SK-N-SH (cell line): ENCODE results near the gene IFIT5. TPM values are rescaled to one million over a fixed set of nuclear protein-coding genes. Genes with fewer than 3 reads are reported as not detected.

Source experiments
- CTCF ChIA-PET: fragments of 300-600, 350-600 bp; formaldehyde crosslinking; extraction: SDS; loops from one replicate; lab custom pipeline; 2021; lab: Yijun Ruan, JAX
- POLR2A ChIA-PET: fragments of 350-600 bp; sonication (Branson Sonifier 250); formaldehyde crosslinking; extraction: SDS; loops from one replicate; lab custom pipeline; 2020; ENCODE audit warnings: antibody characterized with exemption, inconsistent platforms; lab: Yijun Ruan, JAX
- DNase-seq: peaks from one replicate; pipeline ENCODE4 v3.0.0; 2012
- H2AFZ ChIP-seq: fragments of 200-600 bp; sonication (generic); 2 replicates; pipeline ENCODE4 v1.8.1; 2016; ENCODE audit warnings: antibody characterized with exemption, mild to moderate bottlenecking, low read depth
- H3F3A ChIP-seq: fragments of 200-600 bp; sonication (generic); replicated peaks from 2 replicates; pipeline ENCODE3; 2016; ENCODE audit warnings: antibody characterized with exemption, mild to moderate bottlenecking; ENCODE audit not compliant: insufficient read depth
- H3K27ac ChIP-seq, 2 experiments: fragments of 200-500 bp in 1 of 2; fragments of 200-600 bp in 1 of 2; sonication (Bioruptor generic) in 1 of 2; sonication (generic), shearing (Covaris generic) in 1 of 2; 2 replicates each; pipeline versions ENCODE4 v1.5.1 to v1.6.1; 2014 to 2016; ENCODE audit warnings: low read depth in 2 of 2, inconsistent platforms in 1 of 2, low read length in 1 of 2, mild to moderate bottlenecking in 1 of 2, mixed read lengths in 1 of 2
- H3K27me3 ChIP-seq: fragments of 200-600 bp; sonication (generic), shearing (Covaris generic); 2 replicates; pipeline ENCODE4 v1.6.1; 2016; ENCODE audit warnings: mixed run types; ENCODE audit not compliant: insufficient read depth
- H3K36me3 ChIP-seq, 2 experiments: fragments of 200-500 bp in 1 of 2; fragments of 200-600 bp in 1 of 2; sonication (Bioruptor generic) in 1 of 2; sonication (generic) in 1 of 2; replicated peaks in 1 of 2; 2 replicates each; pipeline versions ENCODE3 to v1.5.1; 2014 to 2016; ENCODE audit warnings: low read length in 1 of 2, mild to moderate bottlenecking in 1 of 2; ENCODE audit not compliant: insufficient read depth in 2 of 2, control insufficient read depth in 1 of 2
- H3K4me1 ChIP-seq, 2 experiments: fragments of 200-500 bp in 1 of 2; fragments of 200-600 bp in 1 of 2; sonication (Bioruptor generic) in 1 of 2; sonication (generic), shearing (Covaris generic) in 1 of 2; 2 replicates each; pipeline versions ENCODE4 v1.5.1 to v1.6.1; 2014 to 2016; ENCODE audit warnings: low read depth in 1 of 2, low read length in 1 of 2, mixed run types in 1 of 2; ENCODE audit not compliant: insufficient read depth in 2 of 2, control insufficient read depth in 1 of 2
- H3K4me2 ChIP-seq: fragments of 200-600 bp; sonication (generic), shearing (Covaris generic); 2 replicates; pipeline ENCODE4 v1.6.1; 2017; ENCODE audit warnings: mixed run types
- H3K4me3 ChIP-seq, 2 experiments: fragments of 200-500 bp in 1 of 2; fragments of 200-600 bp in 1 of 2; sonication (Bioruptor generic) in 1 of 2; sonication (generic), shearing (Covaris generic) in 1 of 2; 2 replicates each; pipeline versions ENCODE4 v1.5.1 to v1.8.1; 2014 to 2016; ENCODE audit warnings: low read depth in 2 of 2, inconsistent platforms in 1 of 2, low read length in 1 of 2, mild to moderate bottlenecking in 1 of 2, mixed read lengths in 1 of 2, moderate library complexity in 1 of 2
- H3K79me2 ChIP-seq: fragments of 200-600 bp; sonication (generic); 2 replicates; pipeline ENCODE4 v1.8.1; 2017; ENCODE audit warnings: mild to moderate bottlenecking; ENCODE audit not compliant: insufficient read depth
- H3K9ac ChIP-seq: fragments of 200-600 bp; sonication (generic); 2 replicates; pipeline ENCODE4 v1.6.1; 2017; ENCODE audit warnings: mixed run types
- H3K9me2 ChIP-seq: fragments of 200-600 bp; sonication (generic); 2 replicates; pipeline ENCODE4 v1.6.1; 2017; ENCODE audit warnings: mixed run types
- H3K9me3 ChIP-seq: fragments of 200-600 bp; sonication (generic); 2 replicates; pipeline ENCODE4 v1.6.1; 2017; ENCODE audit warnings: mixed run types, mild to moderate bottlenecking, moderate library complexity
- H4K20me1 ChIP-seq: fragments of 200-600 bp; sonication (generic); 2 replicates; pipeline ENCODE4 v1.6.1; 2017; ENCODE audit warnings: mild to moderate bottlenecking, mixed run types; ENCODE audit not compliant: insufficient read depth
- ELF1 ChIP-seq: IDR thresholded peaks from 2 replicates; pipeline ENCODE4 v1.4.0; 2012
- FOSL2 ChIP-seq: IDR thresholded peaks from 2 replicates; pipeline ENCODE4 v1.4.0; 2012; ENCODE audit warnings: low read depth, mild to moderate bottlenecking, moderate library complexity, borderline replicate concordance
- FOXM1 ChIP-seq: IDR thresholded peaks from 2 replicates; pipeline ENCODE4 v1.4.0; 2012; ENCODE audit warnings: low read depth, mild to moderate bottlenecking
- GABPA ChIP-seq: IDR thresholded peaks from 2 replicates; pipeline ENCODE4 v1.4.0; 2012; ENCODE audit warnings: low read depth, mild to moderate bottlenecking
- GATA2 ChIP-seq: sonication (generic); formaldehyde crosslinking; IDR thresholded peaks from 2 replicates; pipeline ENCODE4 v1.5.0; 2020; ENCODE audit warnings: mild to moderate bottlenecking, missing genetic modification reagents
- NFIC ChIP-seq: IDR thresholded peaks from 2 replicates; pipeline ENCODE4 v1.4.0; 2012; ENCODE audit warnings: borderline replicate concordance
- NRF1 ChIP-seq: IDR thresholded peaks from 2 replicates; pipeline ENCODE4 v1.6.1; 2012; ENCODE audit warnings: low read depth, mild to moderate bottlenecking, low read length
- POLR2AphosphoS5 ChIP-seq: IDR thresholded peaks from 2 replicates; pipeline ENCODE4 v1.6.1; 2012; ENCODE audit warnings: low read depth, low read length
- RCOR1 ChIP-seq: fragments of 150-350 bp; IDR thresholded peaks from 2 replicates; pipeline ENCODE4 v1.6.1; 2017; ENCODE audit warnings: antibody characterized with exemption, low read length
- SIN3A ChIP-seq: IDR thresholded peaks from 2 replicates; pipeline ENCODE4 v1.6.1; 2012; ENCODE audit warnings: low read depth, mild to moderate bottlenecking, low read length, moderate library complexity, borderline replicate concordance
- SMC3 ChIP-seq: IDR thresholded peaks from 2 replicates; pipeline ENCODE4 v1.6.1; 2012; ENCODE audit warnings: low read depth, low read length, improper control_type of control experiment
- WGBS: methylation state at CpG from one replicate; pipeline ENCODE4 v1.1.6; 2017; ENCODE audit warnings: low lambda C conversion rate; 5-methylcytosine and 5-hydroxymethylcytosine counted together
- polyA plus RNA-seq, 3 experiments: library from polyadenylated mRNA; depleted of rRNA; stranded (reverse); fragments of >200 nt; gene quantifications; 2 replicates each; pipeline ENCODE4 v1.2.3, GENCODE V29; 2012
- TF ChIP-seq, protein P1 (sequence below): fragments of 150-350 bp; IDR thresholded peaks from 2 replicates; pipeline ENCODE4 v1.6.1; 2017; ENCODE audit warnings: antibody characterized with exemption, low read length, low read depth, borderline replicate concordance
- TF ChIP-seq, protein P2 (sequence below): IDR thresholded peaks from 2 replicates; pipeline ENCODE4 v1.4.0; 2012; ENCODE audit warnings: low read depth, borderline replicate concordance
- TF ChIP-seq, protein P3 (sequence below): IDR thresholded peaks from 2 replicates; pipeline ENCODE4; 2012
- TF ChIP-seq, protein P4 (sequence below): fragments of 200-600 bp; sonication (generic); IDR thresholded peaks from 2 replicates; pipeline ENCODE4 v1.6.1; 2017; ENCODE audit warnings: antibody characterized with exemption, mild to moderate bottlenecking, moderate library complexity

IFIT5 gene
- polyA plus RNA-seq, 1 of the 3 experiments (the other 2 are of a cell fraction), result 2.7 TPM

DNA sequence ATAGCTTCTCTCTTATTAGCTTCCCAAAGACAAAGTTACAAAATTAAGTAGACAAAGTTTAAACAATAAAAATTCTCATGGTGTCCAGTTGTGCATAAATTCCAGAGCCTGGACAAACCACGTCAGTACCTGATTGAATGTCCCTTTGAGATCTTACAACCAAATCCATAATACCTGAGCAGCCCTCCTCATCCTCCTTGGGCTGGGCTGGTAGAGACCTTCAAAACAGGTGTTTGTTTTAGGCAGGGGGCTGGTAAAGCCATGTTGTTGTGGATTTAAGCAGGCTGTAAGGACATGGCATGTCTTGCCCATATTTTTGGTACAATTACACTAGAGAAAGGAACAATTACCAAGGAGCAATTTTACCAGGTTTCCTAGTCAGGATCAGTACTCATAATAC is 2.1 kb downstream of the IFIT5 start:
- Histone ChIP-seq H2AFZ (no peak overlapping the region), H3K9me3 (no peaks in the 10 kb centered on the region), H3F3A (peaks cover 16% of the 10 kb centered on the region), H3K4me1 (peaks cover 6 to 10% of the 10 kb centered on the region in 2 experiments; a peak in 3 of 4 replicates), H3K9ac (no peak overlapping the region), H3K4me3 (no peak overlapping the region), H4K20me1 (no peaks in the 10 kb centered on the region), H3K27me3 (no peaks in the 10 kb centered on the region), H3K4me2 (no peak overlapping the region), H3K79me2 (peaks cover 17% of the 10 kb centered on the region), H3K9me2 (no peaks in the 10 kb centered on the region), H3K27ac (no peak overlapping the region), H3K36me3 (peaks cover 12 to 22% of the 10 kb centered on the region in 2 experiments)
- 93% methylated on average over 1 of the region's 1 CpG for WGBS
- no peak for DNase-seq
- CTCF ChIA-PET, result interaction anchor here (1.7 kb wide), 1 partner anchor 140 kb away, joined by 6 read pairs; no protein-coding TSS in a partner anchor
- no peak for TF ChIP-seq GATA2 (CRISPR knock-in tag)
- TF ChIP-seq, protein P1, sequence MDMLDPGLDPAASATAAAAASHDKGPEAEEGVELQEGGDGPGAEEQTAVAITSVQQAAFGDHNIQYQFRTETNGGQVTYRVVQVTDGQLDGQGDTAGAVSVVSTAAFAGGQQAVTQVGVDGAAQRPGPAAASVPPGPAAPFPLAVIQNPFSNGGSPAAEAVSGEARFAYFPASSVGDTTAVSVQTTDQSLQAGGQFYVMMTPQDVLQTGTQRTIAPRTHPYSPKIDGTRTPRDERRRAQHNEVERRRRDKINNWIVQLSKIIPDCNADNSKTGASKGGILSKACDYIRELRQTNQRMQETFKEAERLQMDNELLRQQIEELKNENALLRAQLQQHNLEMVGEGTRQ, result no peak
- no peak for TF ChIP-seq POLR2AphosphoS5
- TF ChIP-seq, protein P2, sequence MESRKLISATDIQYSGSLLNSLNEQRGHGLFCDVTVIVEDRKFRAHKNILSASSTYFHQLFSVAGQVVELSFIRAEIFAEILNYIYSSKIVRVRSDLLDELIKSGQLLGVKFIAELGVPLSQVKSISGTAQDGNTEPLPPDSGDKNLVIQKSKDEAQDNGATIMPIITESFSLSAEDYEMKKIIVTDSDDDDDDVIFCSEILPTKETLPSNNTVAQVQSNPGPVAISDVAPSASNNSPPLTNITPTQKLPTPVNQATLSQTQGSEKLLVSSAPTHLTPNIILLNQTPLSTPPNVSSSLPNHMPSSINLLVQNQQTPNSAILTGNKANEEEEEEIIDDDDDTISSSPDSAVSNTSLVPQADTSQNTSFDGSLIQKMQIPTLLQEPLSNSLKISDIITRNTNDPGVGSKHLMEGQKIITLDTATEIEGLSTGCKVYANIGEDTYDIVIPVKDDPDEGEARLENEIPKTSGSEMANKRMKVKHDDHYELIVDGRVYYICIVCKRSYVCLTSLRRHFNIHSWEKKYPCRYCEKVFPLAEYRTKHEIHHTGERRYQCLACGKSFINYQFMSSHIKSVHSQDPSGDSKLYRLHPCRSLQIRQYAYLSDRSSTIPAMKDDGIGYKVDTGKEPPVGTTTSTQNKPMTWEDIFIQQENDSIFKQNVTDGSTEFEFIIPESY, result no peak
- no peak for TF ChIP-seq NRF1
- no peak for TF ChIP-seq SMC3
- TF ChIP-seq GABPA, result no peak
- TF ChIP-seq, protein P3, sequence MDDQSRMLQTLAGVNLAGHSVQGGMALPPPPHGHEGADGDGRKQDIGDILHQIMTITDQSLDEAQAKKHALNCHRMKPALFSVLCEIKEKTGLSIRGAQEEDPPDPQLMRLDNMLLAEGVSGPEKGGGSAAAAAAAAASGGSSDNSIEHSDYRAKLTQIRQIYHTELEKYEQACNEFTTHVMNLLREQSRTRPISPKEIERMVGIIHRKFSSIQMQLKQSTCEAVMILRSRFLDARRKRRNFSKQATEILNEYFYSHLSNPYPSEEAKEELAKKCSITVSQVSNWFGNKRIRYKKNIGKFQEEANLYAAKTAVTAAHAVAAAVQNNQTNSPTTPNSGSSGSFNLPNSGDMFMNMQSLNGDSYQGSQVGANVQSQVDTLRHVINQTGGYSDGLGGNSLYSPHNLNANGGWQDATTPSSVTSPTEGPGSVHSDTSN, result no peak
- TF ChIP-seq SIN3A, result no peak
- no peak for TF ChIP-seq FOXM1
- TF ChIP-seq FOSL2, result no peak
- TF ChIP-seq ELF1, result no peak
- TF ChIP-seq, protein P4, sequence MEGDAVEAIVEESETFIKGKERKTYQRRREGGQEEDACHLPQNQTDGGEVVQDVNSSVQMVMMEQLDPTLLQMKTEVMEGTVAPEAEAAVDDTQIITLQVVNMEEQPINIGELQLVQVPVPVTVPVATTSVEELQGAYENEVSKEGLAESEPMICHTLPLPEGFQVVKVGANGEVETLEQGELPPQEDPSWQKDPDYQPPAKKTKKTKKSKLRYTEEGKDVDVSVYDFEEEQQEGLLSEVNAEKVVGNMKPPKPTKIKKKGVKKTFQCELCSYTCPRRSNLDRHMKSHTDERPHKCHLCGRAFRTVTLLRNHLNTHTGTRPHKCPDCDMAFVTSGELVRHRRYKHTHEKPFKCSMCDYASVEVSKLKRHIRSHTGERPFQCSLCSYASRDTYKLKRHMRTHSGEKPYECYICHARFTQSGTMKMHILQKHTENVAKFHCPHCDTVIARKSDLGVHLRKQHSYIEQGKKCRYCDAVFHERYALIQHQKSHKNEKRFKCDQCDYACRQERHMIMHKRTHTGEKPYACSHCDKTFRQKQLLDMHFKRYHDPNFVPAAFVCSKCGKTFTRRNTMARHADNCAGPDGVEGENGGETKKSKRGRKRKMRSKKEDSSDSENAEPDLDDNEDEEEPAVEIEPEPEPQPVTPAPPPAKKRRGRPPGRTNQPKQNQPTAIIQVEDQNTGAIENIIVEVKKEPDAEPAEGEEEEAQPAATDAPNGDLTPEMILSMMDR, result no peak
- TF ChIP-seq RCOR1, result no peak
- no peak for TF ChIP-seq NFIC
- POLR2A ChIA-PET, result no interaction called here
